ENCODE results near the gene CARS2.
"Not testable (repeated sequence)": the region's sequence is repeated elsewhere in the genome, so short reads cannot be mapped to it uniquely, and the experiment has no call there.

Gene CARS2

DNA sequence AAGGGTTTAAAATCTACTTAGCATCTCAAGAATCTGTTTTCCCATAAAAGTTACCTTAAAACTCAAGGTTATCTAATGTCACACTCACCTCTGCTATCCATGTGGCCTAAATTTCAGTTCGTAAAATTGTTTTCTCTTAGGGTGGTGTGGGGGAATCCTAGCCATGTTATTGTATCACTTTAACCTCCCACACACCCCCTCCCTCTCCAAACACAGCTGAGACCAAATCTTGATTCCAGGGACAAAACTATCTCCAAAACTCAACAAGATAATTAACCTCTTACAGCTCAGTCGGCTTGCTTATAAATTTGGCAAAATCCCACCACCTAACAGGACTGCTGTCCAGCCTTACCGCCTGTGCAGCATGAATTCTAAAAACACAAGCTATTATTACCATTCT lies 3.8 kb downstream of the CARS2 start:
- TF ChIP-seq, protein P1, sequence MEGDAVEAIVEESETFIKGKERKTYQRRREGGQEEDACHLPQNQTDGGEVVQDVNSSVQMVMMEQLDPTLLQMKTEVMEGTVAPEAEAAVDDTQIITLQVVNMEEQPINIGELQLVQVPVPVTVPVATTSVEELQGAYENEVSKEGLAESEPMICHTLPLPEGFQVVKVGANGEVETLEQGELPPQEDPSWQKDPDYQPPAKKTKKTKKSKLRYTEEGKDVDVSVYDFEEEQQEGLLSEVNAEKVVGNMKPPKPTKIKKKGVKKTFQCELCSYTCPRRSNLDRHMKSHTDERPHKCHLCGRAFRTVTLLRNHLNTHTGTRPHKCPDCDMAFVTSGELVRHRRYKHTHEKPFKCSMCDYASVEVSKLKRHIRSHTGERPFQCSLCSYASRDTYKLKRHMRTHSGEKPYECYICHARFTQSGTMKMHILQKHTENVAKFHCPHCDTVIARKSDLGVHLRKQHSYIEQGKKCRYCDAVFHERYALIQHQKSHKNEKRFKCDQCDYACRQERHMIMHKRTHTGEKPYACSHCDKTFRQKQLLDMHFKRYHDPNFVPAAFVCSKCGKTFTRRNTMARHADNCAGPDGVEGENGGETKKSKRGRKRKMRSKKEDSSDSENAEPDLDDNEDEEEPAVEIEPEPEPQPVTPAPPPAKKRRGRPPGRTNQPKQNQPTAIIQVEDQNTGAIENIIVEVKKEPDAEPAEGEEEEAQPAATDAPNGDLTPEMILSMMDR (IDR thresholded peaks at IDR 0.05; ENCODE audit: low read depth, low read length, missing control alignments) = no peak

DNA sequence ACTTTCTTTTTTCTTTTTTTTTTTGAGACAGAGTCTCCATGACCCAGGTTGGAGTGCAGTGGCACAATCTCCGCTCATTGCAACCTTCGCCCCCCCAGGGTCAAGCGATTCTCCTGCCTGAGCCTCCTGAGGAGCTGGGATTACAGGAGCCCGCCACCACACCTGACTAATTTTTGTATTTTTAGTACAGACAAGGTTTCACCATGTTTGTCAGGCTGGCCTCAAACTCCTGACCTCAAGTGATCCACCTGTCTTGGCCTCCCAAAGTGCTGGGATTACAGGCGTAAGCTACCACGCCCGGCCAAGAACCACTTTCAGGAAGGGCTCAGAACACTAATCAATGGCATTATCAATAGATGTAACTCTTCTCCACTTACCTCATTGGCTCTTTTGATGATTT lies 4.9 kb downstream of the CARS2 start:
- H3K4me3 ChIP-seq (ENCODE audit: low read depth, low read length); DNase-seq; H3K27me3 ChIP-seq (replicated peaks); in situ Hi-C loops (cut with HindIII; ENCODE audit: low pct_ligation_motif_present, low sequenced_read_pairs); H3K27ac ChIP-seq: not testable (repeated sequence)
- H3K36me3 ChIP-seq (replicated peaks) = peaks cover 31% of the 10 kb centered on the region

More for the DNA sequence above, 3.8 kb downstream of the CARS2 start:
- no peak for DNase-seq
- Histone ChIP-seq H3K27ac (peak overlapping the region; percentile 28), H3K27me3 (replicated peaks) (no peaks in the 10 kb centered on the region), H3K4me3 (ENCODE audit: low read depth, low read length) (no peak overlapping the region), H3K36me3 (replicated peaks) (peaks cover 26% of the 10 kb centered on the region)
- in situ Hi-C loops (cut with HindIII; ENCODE audit: low pct_ligation_motif_present, low sequenced_read_pairs) = no loop called here

DNA sequence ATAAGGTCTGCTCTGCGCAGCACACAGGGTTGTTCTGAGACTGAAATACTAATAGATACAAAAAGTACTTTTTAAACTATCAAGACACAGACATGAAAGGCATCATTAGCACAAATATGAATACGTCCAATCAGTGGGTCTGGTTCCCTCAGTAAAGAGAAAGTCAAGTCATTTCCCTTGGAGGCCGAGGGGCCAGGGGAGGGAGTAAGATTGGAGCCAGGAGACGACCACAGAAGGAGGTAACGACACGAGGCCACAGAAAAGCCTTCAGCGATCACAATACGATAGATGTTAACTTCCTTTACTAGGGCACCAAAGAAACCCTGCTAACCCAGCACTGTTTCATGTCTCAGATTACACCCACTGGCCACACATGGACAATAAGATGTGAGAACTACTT lies 5.3 kb downstream of the CARS2 start:
- H3K27me3 ChIP-seq (replicated peaks) = no peaks in the 10 kb centered on the region
- H3K4me3 ChIP-seq (ENCODE audit: low read depth, low read length) = no peak overlapping the region
- no peak for DNase-seq
- in situ Hi-C loops (cut with HindIII; ENCODE audit: low pct_ligation_motif_present, low sequenced_read_pairs) = no loop called here
- peaks cover 33% of the 10 kb centered on the region for H3K36me3 ChIP-seq (replicated peaks)
- TF ChIP-seq, protein P1 (IDR thresholded peaks at IDR 0.05; ENCODE audit: low read depth, low read length, missing control alignments) = no peak
- no peak overlapping the region for H3K27ac ChIP-seq

DNA sequence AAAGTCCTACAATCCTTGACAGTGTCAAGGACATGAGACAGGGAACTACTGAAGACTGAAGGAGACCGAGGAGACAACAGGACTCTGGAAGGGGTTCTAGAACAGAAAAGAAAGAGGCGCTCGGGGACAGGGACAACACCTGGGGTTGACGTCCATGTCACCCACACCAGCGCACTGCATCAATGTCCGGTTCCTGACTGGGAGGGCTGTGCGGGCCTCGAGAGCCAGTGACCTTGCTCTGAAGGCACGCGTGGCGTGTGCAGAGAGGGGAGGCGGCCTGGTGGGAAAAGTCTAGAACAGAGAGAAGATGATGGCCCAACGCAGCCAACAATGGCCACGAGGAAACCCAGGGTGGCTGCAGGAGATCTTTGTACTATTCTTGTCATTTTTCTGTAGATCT lies 5.7 kb downstream of the CARS2 start:
- H3K27ac ChIP-seq = no peak overlapping the region
- H3K36me3 ChIP-seq (replicated peaks) = peaks cover 33% of the 10 kb centered on the region
- H3K4me3 ChIP-seq (ENCODE audit: low read depth, low read length) = no peak overlapping the region
- TF ChIP-seq, protein P1 (IDR thresholded peaks at IDR 0.05; ENCODE audit: low read depth, low read length, missing control alignments) = no peak
- H3K27me3 ChIP-seq (replicated peaks) = no peaks in the 10 kb centered on the region
- in situ Hi-C loops (cut with HindIII; ENCODE audit: low pct_ligation_motif_present, low sequenced_read_pairs) = no loop called here
- DNase-seq = no peak

DNA sequence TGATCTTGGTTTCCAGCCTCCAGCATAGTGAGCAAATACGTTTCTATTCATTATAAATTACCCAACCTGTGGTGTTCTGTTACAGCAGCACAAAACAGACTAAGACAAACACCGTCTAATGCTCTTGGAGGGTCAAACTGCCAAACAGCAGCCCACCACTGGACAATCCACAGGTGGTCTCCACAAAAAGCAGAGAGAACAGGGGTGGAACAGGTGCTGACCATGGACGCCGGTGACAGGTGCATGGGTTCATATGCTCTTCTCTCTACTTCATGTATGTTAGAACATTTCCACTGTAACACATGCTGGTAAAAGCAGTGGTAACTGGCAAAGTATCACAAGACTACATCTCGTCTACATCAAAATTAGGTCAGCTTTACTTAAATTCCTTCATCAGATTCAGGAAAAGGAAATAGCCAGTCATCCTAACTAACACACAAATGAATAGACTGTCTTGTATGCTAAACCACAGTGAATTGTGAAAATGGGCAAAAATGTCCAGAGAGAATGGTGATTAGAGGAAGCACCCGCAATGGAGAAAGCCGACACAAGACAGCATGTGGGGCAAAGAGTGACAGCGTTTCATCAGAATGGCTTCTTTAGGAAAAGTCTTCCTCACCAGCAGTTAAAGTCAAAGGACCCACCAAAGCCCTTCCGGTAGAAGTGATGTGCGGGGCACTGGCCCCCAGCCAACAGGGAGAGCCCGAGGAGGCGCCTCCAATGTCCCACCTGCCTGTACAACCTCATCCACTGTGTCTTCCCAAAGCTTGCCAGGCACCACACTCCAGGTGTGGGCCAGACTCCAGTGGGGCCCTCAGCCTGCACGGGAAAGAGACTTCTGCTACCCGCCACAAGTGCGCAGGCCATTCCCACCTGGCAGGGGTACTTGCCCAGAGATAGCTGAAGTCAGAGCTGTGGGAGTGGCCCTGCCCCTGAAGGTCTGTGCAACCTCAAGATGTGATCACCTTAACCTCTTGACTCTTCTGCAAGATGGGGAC lies 6.5 kb downstream of the CARS2 start:
- TF ChIP-seq, protein P1 (IDR thresholded peaks at IDR 0.05; ENCODE audit: low read depth, low read length, missing control alignments) = no peak
- Histone ChIP-seq H3K4me3 (ENCODE audit: low read depth, low read length) (no peak overlapping the region), H3K36me3 (replicated peaks) (peaks cover 33% of the 10 kb centered on the region), H3K27ac (no peak overlapping the region), H3K27me3 (replicated peaks) (no peaks in the 10 kb centered on the region)
- no peak for DNase-seq
- in situ Hi-C loops (cut with HindIII; ENCODE audit: low pct_ligation_motif_present, low sequenced_read_pairs) = no loop called here

DNA sequence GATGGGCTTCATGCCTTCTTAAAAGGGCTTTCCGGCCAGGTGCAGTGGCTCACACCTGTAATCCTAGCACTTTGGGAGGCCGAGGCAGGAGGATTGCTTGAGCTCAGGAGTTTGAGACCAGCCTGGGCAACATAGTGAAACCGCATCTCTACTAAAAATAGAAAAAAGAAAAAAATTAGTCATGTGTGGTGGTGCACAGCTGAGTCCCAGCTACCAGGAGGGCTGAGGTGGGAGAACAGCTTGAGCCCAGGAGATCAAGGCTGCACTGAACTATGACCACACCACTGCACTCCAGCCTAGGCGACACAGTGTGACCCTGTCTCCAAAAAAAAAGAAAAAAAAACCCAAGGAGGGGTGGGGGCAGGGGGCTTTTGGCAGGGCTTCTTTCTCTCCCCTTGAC lies 7.2 kb downstream of the CARS2 start:
- peaks cover 39% of the 10 kb centered on the region for H3K36me3 ChIP-seq (replicated peaks)
- in situ Hi-C loops (cut with HindIII; ENCODE audit: low pct_ligation_motif_present, low sequenced_read_pairs) = no loop called here
- TF ChIP-seq, protein P1 (IDR thresholded peaks at IDR 0.05; ENCODE audit: low read depth, low read length, missing control alignments) = no peak

More for the DNA sequence above, 7.2 kb downstream of the CARS2 start:
- no peak overlapping the region for H3K27ac ChIP-seq
- no peaks in the 10 kb centered on the region for H3K27me3 ChIP-seq (replicated peaks)
- H3K4me3 ChIP-seq (ENCODE audit: low read depth, low read length) = no peak overlapping the region
- no peak for DNase-seq
